B cell (primary cell): ENCODE measurements around the gene SDF2L1. TPM values are rescaled to one million over a fixed set of nuclear protein-coding genes. Genes with fewer than 3 reads are reported as not detected.

Source experiments
- ATAC-seq: fragments of 200-7000 bp; cut with Tn5 transposase; one replicate; pipeline ENCODE4 v1.10.0; 2021; ENCODE audit warnings: low read depth, mild to moderate bottlenecking, moderate number of reproducible peaks, moderate library complexity
- CTCF ChIA-PET: fragments of 350-600 bp; sonication (Branson Sonifier 250); formaldehyde crosslinking; loops from one replicate; lab custom pipeline; 2021; ENCODE audit warnings: antibody characterized with exemption, inconsistent platforms; lab: Charles Lee
- POLR2A ChIA-PET: fragments of 350-600 bp; sonication (Branson Sonifier 250); formaldehyde crosslinking; loops from one replicate; lab custom pipeline; 2021; ENCODE audit warnings: antibody characterized with exemption; lab: Charles Lee
- DNase-seq: peaks from one replicate; pipeline ENCODE4 v3.0.0; 2013
- H2AFZ ChIP-seq: 2 replicates; pipeline ENCODE4 v1.6.1; 2012; ENCODE audit warnings: mild to moderate bottlenecking, low read depth, low read length; ENCODE audit not compliant: insufficient read depth, poor library complexity, severe bottlenecking
- H3K27ac ChIP-seq, 2 donors: 1 replicate in 1 of 2; 2 replicates in 1 of 2; pipeline ENCODE4 v1.5.1; 2012 to 2013; ENCODE audit warnings: low read length in 2 of 2, mild to moderate bottlenecking in 2 of 2, moderate library complexity in 1 of 2
- H3K27me3 ChIP-seq, 4 experiments: fragments of 200-600 bp in 1 of 4; sonication (generic) in 1 of 4; replicated peaks in 1 of 4; 1 replicate in 2 of 4; 2 replicates in 2 of 4; pipeline versions ENCODE4 v1.6.1 to v1.7.0; 2013 to 2016; ENCODE audit warnings: low read length in 3 of 4, mild to moderate bottlenecking in 2 of 4, mixed read lengths in 1 of 4, moderate library complexity in 1 of 4; ENCODE audit not compliant: insufficient read depth in 4 of 4, control insufficient read depth in 3 of 4; ENCODE audit errors: control extremely low read depth in 1 of 4
- H3K36me3 ChIP-seq, 2 experiments: replicated peaks in 1 of 2; 1 replicate in 1 of 2; 2 replicates in 1 of 2; pipeline versions ENCODE4 v1.6.1 to v1.7.1; 2013; ENCODE audit warnings: low read length in 1 of 2; ENCODE audit not compliant: insufficient read depth in 2 of 2, control insufficient read depth in 1 of 2; ENCODE audit errors: control extremely low read depth in 1 of 2, extremely low read depth in 1 of 2
- H3K4me1 ChIP-seq, 2 donors: fragments of 200-600 bp in 1 of 2; sonication (generic) in 1 of 2; 1 replicate in 1 of 2; 2 replicates in 1 of 2; pipeline versions ENCODE4 v1.5.1 to v1.6.1; 2013 to 2017; ENCODE audit warnings: low read length in 2 of 2; ENCODE audit not compliant: control insufficient read depth in 2 of 2, insufficient read depth in 2 of 2
- H3K4me2 ChIP-seq: replicated peaks from 2 replicates; pipeline ENCODE3; 2012; ENCODE audit warnings: mild to moderate bottlenecking, low read depth, low read length; ENCODE audit not compliant: poor library complexity, severe bottlenecking
- H3K4me3 ChIP-seq, 5 experiments: fragments of 200-600 bp in 1 of 5; sonication (generic) in 1 of 5; 1 replicate in 3 of 5; 2 replicates in 2 of 5; pipeline versions ENCODE4 v1.5.1 to v1.7.0; 2011 to 2016; ENCODE audit warnings: low read length in 4 of 5, mild to moderate bottlenecking in 4 of 5, low read depth in 2 of 5, control low read depth in 1 of 5, moderate library complexity in 1 of 5; ENCODE audit not compliant: insufficient read depth in 1 of 5; ENCODE audit errors: control extremely low read depth in 1 of 5, extremely low read depth in 1 of 5
- H3K79me2 ChIP-seq: fragments of 200-600 bp; sonication (generic); one replicate; pipeline ENCODE4 v1.6.0; 2016; ENCODE audit warnings: low read length; ENCODE audit not compliant: control insufficient read depth, insufficient read depth
- H3K9ac ChIP-seq: fragments of 200-600 bp; sonication (generic); 2 replicates; pipeline ENCODE4 v1.6.1; 2017; ENCODE audit warnings: mild to moderate bottlenecking, low read length, moderate library complexity
- H3K9me3 ChIP-seq, 3 donors: one replicate each; pipeline versions ENCODE4 v1.6.1 to v1.7.1; 2013; ENCODE audit warnings: low read length in 2 of 3; ENCODE audit not compliant: control insufficient read depth in 2 of 3, insufficient read depth in 1 of 3; ENCODE audit errors: control extremely low read depth in 1 of 3
- H4K20me1 ChIP-seq: 2 replicates; pipeline ENCODE4 v1.6.0; 2012; ENCODE audit warnings: mild to moderate bottlenecking, low read length; ENCODE audit not compliant: insufficient read depth, control insufficient read depth, poor library complexity, severe bottlenecking
- H3K27ac Mint-ChIP-seq: one replicate; pipeline ENCODE4 v1.8.0; 2021; ENCODE audit warnings: mixed read lengths
- H3K27me3 Mint-ChIP-seq: one replicate; pipeline ENCODE4 v1.8.0; 2021; ENCODE audit warnings: mixed read lengths
- H3K4me1 Mint-ChIP-seq: one replicate; pipeline ENCODE4 v1.8.0; 2021; ENCODE audit warnings: mixed read lengths
- H3K4me3 Mint-ChIP-seq: one replicate; pipeline ENCODE4 v1.8.0; 2021; ENCODE audit warnings: mixed read lengths
- H3K9me3 Mint-ChIP-seq: one replicate; pipeline ENCODE4 v1.8.0; 2022; ENCODE audit warnings: mixed read lengths; ENCODE audit not compliant: insufficient read depth
- CTCF ChIP-seq: fragments of 200-600 bp; IDR thresholded peaks from one replicate; pipeline ENCODE4 v1.8.0; 2022; ENCODE audit warnings: antibody characterized with exemption, mild to moderate bottlenecking
- EZH2 ChIP-seq: IDR thresholded peaks from 2 replicates; pipeline ENCODE4 v1.6.1; 2012; ENCODE audit warnings: borderline replicate concordance, low read depth, mild to moderate bottlenecking, moderate library complexity, low read length; ENCODE audit not compliant: insufficient read depth, poor library complexity, severe bottlenecking
- WGBS: methylation state at CpG from one replicate; pipeline ENCODE4 v1.1.5; 2013; ENCODE audit warnings: missing lambda C conversion rate; ENCODE audit not compliant: insufficient coverage; 5-methylcytosine and 5-hydroxymethylcytosine counted together
- intact Hi-C: fragments of 100-400 bp; cut with micrococcal nuclease; formaldehyde crosslinking; loops from one replicate; pipeline ENCODE4 v1.10.0; 2022
- polyA plus RNA-seq: library from polyadenylated mRNA; depleted of rRNA; stranded (reverse); fragments of >200 nt; gene quantifications from 2 replicates; pipeline ENCODE4 v1.2.3, GENCODE V29; 2012
- total RNA-seq, 2 donors: library from RNA; stranded (reverse); fragments of 120-200 nt in 1 of 2; gene quantifications; 1 replicate in 1 of 2; 2 replicates in 1 of 2; pipeline versions ENCODE4 v1.2.3 to v1.2.4, GENCODE V29; 2013 to 2022

The SDF2L1 gene
- total and polyA plus RNA-seq, 2 donors (not counting 1 experiment from before 2014, with no cell fraction given): 15.2 to 23.5 TPM

- POLR2A ChIA-PET: interaction anchor here (0.7 kb wide), 1 partner anchor 228 kb away, joined by 3 read pairs; no protein-coding TSS in a partner anchor
- no CpG with 5 or more reads among the region's 3 CpGs for WGBS
Measured at GRCh38 chr22:21598302-21598701, 43.8 kb upstream of the SDF2L1 start.

More at GRCh38 chr22:21598302-21598701, 43.8 kb upstream of the SDF2L1 start:
- H3K79me2 ChIP-seq: peaks cover 99% of the 10 kb centered on the region
- no peaks in the 10 kb centered on the region for H3K9me3 ChIP-seq
- peaks cover 93% of the 10 kb centered on the region for H4K20me1 ChIP-seq
- Mint-ChIP-seq H3K27me3 (no peaks in the 10 kb centered on the region), H3K4me1 (peaks cover 36% of the 10 kb centered on the region), H3K9me3 (no peaks in the 10 kb centered on the region), H3K4me3 (no peak overlapping the region), H3K27ac (no peak overlapping the region)
- peaks cover 0 to 52% of the 10 kb centered on the region in 2 experiments for H3K36me3 ChIP-seq
- H3K4me3 ChIP-seq: no peak overlapping the region
- CTCF ChIA-PET: interaction anchor here (0.7 to 2.2 kb wide), 3 partner anchors 19 to 48 kb away, joined by 3 to 6 read pairs (median 4); no protein-coding TSS in a partner anchor
- no peaks in the 10 kb centered on the region for H3K27me3 ChIP-seq
- DNase-seq: no peak
- intact Hi-C loops: no loop called here
- no peak for TF ChIP-seq CTCF
- no peak for TF ChIP-seq EZH2
- H2AFZ ChIP-seq: no peak overlapping the region
- H3K27ac ChIP-seq: no peak overlapping the region
- peaks cover 0 to 3% of the 10 kb centered on the region in 2 donors for H3K4me1 ChIP-seq
- H3K9ac ChIP-seq: no peak overlapping the region
- H3K4me2 ChIP-seq: no peak overlapping the region
- no peak for ATAC-seq
